ENCODE measurements around the gene YPEL2.

The YPEL2 gene

DNA sequence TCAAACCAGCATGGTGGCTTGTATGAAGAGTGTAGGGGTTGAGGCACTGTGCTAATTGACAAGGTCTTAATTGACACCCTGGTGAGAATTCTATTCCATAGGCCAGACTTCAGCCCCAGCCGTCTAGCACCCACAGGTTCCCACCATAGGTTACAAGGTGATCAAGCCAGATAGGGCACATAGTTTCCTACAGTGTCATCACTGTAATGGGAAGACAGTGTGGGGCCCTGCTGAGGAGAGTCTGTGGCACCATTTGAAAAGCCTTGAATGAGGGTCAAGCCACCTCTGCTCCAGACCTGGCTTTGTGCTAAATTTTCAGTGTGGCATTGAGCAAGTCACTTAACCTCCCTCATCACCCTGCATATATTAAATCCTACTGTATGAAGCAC lies 36.2 kb downstream of the YPEL2 start:
- no peak overlapping the region for H3K4me3 ChIP-seq (ENCODE audit: insufficient read depth, low read depth, low read length)
- H3K9me3 ChIP-seq (ENCODE audit: control insufficient read depth, low read length), result no peaks in the 10 kb centered on the region
- no peaks in the 10 kb centered on the region for H3K27me3 ChIP-seq (ENCODE audit: control insufficient read depth, insufficient read depth, low read length, poor library complexity, severe bottlenecking)
- 40 to 59% methylated on average over 1 of the region's 1 CpG for WGBS, 2 experiments
- H3K36me3 ChIP-seq (ENCODE audit: control insufficient read depth, insufficient read depth, low read length), result no peaks in the 10 kb centered on the region
- no peak overlapping the region for H3K27ac ChIP-seq (ENCODE audit: insufficient read depth, low read depth, low read length, poor library complexity, severe bottlenecking)
- H3K4me1 ChIP-seq (ENCODE audit: control insufficient read depth, insufficient read depth, low read length), result peaks cover 81% of the 10 kb centered on the region

DNA sequence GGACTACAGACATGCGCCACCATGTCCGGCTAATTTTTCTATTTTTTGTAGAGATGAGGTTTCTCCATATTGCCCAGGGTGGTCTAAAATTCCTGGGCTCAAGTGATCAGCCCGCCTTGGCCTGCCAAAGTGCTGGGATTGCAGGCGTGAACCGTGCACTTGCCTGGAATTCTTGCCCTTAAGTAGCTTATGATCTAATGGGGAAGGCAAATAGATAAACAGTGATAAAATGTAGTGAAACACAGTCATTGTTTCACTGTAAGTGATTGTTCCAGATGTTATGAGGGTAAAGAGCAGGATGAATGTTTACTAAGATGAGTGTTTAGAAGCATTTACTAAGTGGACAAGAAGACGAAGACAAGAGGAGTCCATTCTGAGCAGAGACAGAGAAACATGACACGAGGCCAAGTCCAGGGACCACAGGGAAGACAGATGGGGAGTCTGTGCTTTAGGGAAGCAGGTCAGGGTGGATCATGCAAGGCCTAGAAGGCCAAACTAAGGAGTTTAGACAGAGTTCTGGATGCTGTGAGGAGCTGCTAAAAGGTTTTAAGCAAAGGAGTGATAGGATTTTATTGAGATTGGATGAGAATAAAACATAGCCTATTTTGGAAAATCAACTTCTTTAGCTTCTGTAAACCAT lies 36.9 kb downstream of the YPEL2 start:
- 92 to 94% methylated on average over 7 of the region's 7 CpGs for WGBS, 2 experiments
- Histone ChIP-seq H3K27me3 (ENCODE audit: control insufficient read depth, insufficient read depth, low read length, poor library complexity, severe bottlenecking) (no peaks in the 10 kb centered on the region), H3K27ac (ENCODE audit: insufficient read depth, low read depth, low read length, poor library complexity, severe bottlenecking) (no peak overlapping the region), H3K36me3 (ENCODE audit: control insufficient read depth, insufficient read depth, low read length) (no peaks in the 10 kb centered on the region), H3K4me3 (ENCODE audit: insufficient read depth, low read depth, low read length) (no peak overlapping the region), H3K4me1 (ENCODE audit: control insufficient read depth, insufficient read depth, low read length) (peaks cover 87% of the 10 kb centered on the region), H3K9me3 (ENCODE audit: control insufficient read depth, low read length) (no peaks in the 10 kb centered on the region)

DNA sequence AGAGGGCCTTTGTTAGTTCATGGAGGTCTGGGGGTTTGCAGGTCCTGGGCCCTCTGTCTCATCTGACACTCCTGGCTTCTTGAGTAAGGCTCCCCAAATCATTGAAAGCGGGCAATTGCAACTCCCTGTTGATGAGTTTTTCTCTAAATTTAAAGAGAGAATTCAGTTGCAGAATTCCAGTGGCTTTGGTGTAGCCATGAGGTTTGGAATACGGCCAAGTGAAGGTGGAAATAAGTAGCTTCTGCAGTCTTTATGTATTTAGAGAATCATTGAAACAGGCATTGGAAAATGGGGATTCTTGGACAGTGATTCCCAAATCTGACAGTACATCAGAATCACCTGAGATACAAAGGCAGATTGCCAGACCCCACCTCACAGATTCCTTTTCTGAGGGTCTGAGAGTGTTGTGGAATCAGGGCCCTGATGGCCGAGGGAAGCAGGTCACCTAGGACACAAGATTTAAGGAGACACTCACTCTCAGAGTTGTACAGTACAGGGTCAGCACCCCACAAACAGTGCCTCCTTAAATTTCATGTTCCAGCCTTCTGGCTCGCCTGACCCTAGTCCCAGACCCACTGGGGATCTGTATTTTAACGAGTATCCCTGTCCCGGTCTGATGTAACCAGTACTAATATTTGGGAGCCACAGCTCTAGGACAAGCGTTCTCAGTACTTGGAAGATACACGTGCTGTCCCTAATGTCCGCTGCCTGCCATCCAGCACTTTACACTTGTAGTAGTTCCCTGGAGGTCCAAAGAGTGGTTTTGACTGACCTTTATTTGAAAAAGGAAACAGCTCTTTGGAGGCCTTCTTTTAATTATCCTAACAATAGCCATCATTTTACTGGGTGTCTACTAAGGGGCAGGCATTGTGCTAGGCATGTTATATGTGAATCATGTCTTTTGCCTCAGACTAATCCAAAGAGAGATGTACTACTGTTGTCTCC lies 37.8 kb downstream of the YPEL2 start:
- Histone ChIP-seq H3K36me3 (ENCODE audit: control insufficient read depth, insufficient read depth, low read length) (no peaks in the 10 kb centered on the region), H3K27me3 (ENCODE audit: control insufficient read depth, insufficient read depth, low read length, poor library complexity, severe bottlenecking) (no peaks in the 10 kb centered on the region), H3K27ac (ENCODE audit: insufficient read depth, low read depth, low read length, poor library complexity, severe bottlenecking) (no peak overlapping the region), H3K4me1 (ENCODE audit: control insufficient read depth, insufficient read depth, low read length) (peaks cover 80% of the 10 kb centered on the region), H3K4me3 (ENCODE audit: insufficient read depth, low read depth, low read length) (no peak overlapping the region), H3K9me3 (ENCODE audit: control insufficient read depth, low read length) (no peaks in the 10 kb centered on the region)
- 90 to 95% methylated on average over 9 of the region's 9 CpGs for WGBS, 2 experiments

DNA sequence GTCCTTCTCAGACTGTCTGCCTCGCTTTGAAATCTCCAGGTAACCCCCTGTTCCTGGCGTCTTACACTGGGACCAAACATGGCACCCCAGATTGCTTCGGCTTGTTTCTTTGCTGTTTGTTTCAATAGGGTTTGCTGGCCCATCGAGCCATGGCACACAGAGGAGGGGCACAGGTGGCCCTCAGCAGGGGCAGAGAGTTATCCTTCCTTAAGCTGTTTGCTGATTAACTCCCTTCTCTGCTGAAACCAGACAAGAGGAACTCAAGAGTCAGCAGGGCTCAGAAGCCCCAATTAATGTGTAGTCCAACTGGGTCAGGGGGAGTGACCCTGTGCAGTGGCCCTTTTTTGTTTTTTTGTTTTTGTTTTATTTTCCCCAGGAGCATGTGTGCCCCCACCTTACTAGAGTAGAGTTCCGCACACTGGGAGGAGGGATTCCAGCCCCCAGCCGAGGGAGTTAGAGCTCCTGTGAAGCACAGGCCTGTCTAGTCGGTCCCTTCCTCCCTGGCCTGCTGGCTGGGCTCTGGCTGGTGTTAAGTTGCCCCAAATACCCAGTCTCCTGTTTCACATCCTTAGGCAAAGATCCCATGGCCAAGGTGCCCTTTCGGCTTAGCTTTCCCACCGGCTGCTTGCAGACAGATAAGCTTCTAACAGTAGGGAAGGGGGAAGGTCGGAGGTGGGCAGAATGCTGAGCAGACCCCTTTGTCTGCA lies 39.3 kb downstream of the YPEL2 start:
- peak overlapping the region; percentile 53 for H3K27ac ChIP-seq (ENCODE audit: insufficient read depth, low read depth, low read length, poor library complexity, severe bottlenecking)
- 62 to 65% methylated on average over 10 of the region's 10 CpGs for WGBS, 2 experiments
- peaks cover 71% of the 10 kb centered on the region for H3K4me1 ChIP-seq (ENCODE audit: control insufficient read depth, insufficient read depth, low read length)
- no peaks in the 10 kb centered on the region for H3K27me3 ChIP-seq (ENCODE audit: control insufficient read depth, insufficient read depth, low read length, poor library complexity, severe bottlenecking)
- no peaks in the 10 kb centered on the region for H3K9me3 ChIP-seq (ENCODE audit: control insufficient read depth, low read length)
- no peaks in the 10 kb centered on the region for H3K36me3 ChIP-seq (ENCODE audit: control insufficient read depth, insufficient read depth, low read length)
- H3K4me3 ChIP-seq (ENCODE audit: insufficient read depth, low read depth, low read length), result no peak overlapping the region

DNA sequence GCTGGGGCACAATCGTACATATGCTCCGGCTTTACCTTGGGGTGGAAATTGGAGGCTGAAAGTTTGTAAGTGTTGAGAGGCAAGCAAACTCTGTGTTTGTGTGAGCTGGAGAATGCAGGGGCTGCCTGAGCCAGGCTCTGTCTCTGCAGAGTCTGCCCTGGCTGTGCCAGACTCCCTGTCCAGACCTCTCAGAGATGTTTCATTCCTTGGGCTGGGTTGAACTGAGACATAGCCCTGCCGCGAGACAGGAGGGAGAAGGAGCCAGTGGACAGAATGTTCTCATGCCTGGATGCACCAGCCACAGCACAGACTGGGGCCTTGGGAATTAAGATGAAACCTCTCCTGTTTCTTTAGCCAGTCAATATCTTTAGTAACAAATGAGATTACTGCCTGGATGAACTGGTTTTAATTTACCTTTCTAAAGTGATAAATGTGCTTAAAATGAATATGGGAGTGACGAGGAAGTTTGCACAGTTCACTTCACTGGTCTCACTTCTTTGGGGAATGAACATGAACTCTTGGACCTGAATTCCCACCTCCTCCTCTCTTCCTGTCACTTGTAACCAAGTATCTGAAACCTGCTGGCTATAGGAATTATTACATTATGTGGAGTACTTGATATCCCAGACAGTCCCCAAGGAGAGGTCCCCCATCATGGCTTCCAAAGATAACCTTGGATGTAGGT lies 40.1 kb downstream of the YPEL2 start:
- 87 to 92% methylated on average over 5 of the region's 5 CpGs for WGBS, 2 experiments
- Histone ChIP-seq H3K27ac (ENCODE audit: insufficient read depth, low read depth, low read length, poor library complexity, severe bottlenecking) (no peak overlapping the region), H3K9me3 (ENCODE audit: control insufficient read depth, low read length) (no peaks in the 10 kb centered on the region), H3K4me1 (ENCODE audit: control insufficient read depth, insufficient read depth, low read length) (peaks cover 67% of the 10 kb centered on the region), H3K27me3 (ENCODE audit: control insufficient read depth, insufficient read depth, low read length, poor library complexity, severe bottlenecking) (no peaks in the 10 kb centered on the region), H3K36me3 (ENCODE audit: control insufficient read depth, insufficient read depth, low read length) (no peaks in the 10 kb centered on the region), H3K4me3 (ENCODE audit: insufficient read depth, low read depth, low read length) (no peak overlapping the region)

DNA sequence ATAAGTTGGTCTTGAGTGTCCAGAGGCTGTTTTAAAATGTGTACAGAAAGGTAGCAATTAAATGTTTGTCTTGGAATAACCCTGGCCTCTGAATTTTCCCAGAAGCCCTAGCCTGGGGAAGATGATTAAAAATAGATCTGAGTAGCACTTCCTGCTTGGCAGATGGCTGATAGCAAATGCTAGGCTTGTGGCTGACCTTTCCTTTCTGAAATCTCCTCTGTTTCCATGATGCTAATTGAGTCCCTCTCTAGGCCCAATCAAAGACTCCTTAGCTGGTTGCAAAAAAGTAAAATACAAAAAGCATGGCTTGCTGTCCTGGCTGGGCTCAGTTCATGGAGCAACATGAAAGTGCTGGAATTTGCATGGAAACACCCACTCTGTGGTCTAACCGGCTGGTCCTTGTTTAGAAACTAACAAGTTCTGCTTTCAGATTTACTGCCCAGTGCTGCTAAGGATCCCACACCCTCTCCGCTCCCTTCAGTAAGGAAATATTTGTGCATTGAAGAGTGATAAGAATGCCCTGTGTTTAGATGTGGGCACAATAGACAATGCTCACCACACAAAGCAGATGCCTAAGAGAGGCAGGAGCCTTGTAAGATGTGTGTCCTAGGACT lies 40.8 kb downstream of the YPEL2 start:
- Histone ChIP-seq H3K36me3 (ENCODE audit: control insufficient read depth, insufficient read depth, low read length) (no peaks in the 10 kb centered on the region), H3K27ac (ENCODE audit: insufficient read depth, low read depth, low read length, poor library complexity, severe bottlenecking) (no peak overlapping the region), H3K27me3 (ENCODE audit: control insufficient read depth, insufficient read depth, low read length, poor library complexity, severe bottlenecking) (no peaks in the 10 kb centered on the region), H3K4me1 (ENCODE audit: control insufficient read depth, insufficient read depth, low read length) (peaks cover 60% of the 10 kb centered on the region), H3K9me3 (ENCODE audit: control insufficient read depth, low read length) (no peaks in the 10 kb centered on the region), H3K4me3 (ENCODE audit: insufficient read depth, low read depth, low read length) (no peak overlapping the region)
- WGBS, 2 experiments, result 72 to 85% methylated on average over 1 to 2 of the region's 2 CpGs

DNA sequence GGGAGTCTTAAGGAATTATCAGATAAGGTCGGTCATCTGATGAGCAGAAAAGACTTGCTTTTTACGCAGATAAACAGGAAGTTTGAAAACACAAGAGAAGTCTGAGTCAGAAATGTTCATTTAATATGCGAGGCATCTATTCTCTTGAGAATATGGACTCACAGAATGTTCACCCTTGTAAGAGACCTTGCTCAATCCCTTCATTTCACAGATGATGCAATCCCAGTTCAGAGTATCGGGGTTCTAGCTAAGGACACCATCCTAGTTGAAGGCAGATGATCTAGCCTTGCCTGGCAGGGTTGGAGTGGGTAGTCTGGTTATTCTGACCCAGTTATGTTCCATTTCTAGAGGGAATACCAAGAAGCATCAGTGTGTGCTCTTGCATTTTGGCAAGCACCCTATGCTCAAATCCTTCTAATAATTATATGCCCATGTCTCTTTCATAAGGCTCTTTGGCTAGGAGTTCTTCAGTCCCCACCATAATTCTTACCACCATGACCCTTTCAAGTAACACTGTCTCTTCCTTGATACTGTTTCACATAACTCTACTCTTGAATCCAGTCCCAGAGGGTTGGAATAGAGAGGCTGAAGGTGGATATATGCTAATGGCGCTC lies 42.5 kb downstream of the YPEL2 start:
- Histone ChIP-seq H3K4me3 (ENCODE audit: insufficient read depth, low read depth, low read length) (no peak overlapping the region), H3K4me1 (ENCODE audit: control insufficient read depth, insufficient read depth, low read length) (peaks cover 43% of the 10 kb centered on the region), H3K36me3 (ENCODE audit: control insufficient read depth, insufficient read depth, low read length) (no peaks in the 10 kb centered on the region), H3K9me3 (ENCODE audit: control insufficient read depth, low read length) (no peaks in the 10 kb centered on the region), H3K27ac (ENCODE audit: insufficient read depth, low read depth, low read length, poor library complexity, severe bottlenecking) (no peak overlapping the region), H3K27me3 (ENCODE audit: control insufficient read depth, insufficient read depth, low read length, poor library complexity, severe bottlenecking) (no peaks in the 10 kb centered on the region)
- WGBS, 2 experiments, result 95 to 100% methylated on average over 5 of the region's 5 CpGs

DNA sequence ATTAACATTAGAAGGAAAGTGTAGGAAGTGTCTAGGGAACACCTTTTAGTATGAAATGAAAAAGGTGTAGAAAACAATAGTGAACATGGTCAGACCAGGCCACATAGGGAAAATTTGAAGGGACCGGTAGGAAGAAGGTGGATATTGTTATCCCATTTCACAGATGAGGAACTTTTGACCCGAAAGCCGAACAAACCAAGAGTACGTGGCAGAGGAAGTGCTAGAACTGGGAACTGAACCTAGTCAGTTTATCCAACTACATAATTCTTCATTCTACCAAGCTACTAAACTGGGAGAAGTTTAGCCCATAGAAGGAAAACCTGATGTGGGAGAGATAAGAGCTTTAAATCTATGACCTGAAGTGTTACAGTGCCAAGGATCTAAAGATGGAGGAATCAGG lies 43.2 kb downstream of the YPEL2 start:
- Histone ChIP-seq H3K9me3 (ENCODE audit: control insufficient read depth, low read length) (no peaks in the 10 kb centered on the region), H3K27me3 (ENCODE audit: control insufficient read depth, insufficient read depth, low read length, poor library complexity, severe bottlenecking) (no peaks in the 10 kb centered on the region), H3K4me3 (ENCODE audit: insufficient read depth, low read depth, low read length) (no peak overlapping the region), H3K4me1 (ENCODE audit: control insufficient read depth, insufficient read depth, low read length) (peaks cover 37% of the 10 kb centered on the region), H3K36me3 (ENCODE audit: control insufficient read depth, insufficient read depth, low read length) (no peaks in the 10 kb centered on the region), H3K27ac (ENCODE audit: insufficient read depth, low read depth, low read length, poor library complexity, severe bottlenecking) (no peak overlapping the region)
- 98% methylated on average over 4 of the region's 4 CpGs for WGBS, 2 experiments

DNA sequence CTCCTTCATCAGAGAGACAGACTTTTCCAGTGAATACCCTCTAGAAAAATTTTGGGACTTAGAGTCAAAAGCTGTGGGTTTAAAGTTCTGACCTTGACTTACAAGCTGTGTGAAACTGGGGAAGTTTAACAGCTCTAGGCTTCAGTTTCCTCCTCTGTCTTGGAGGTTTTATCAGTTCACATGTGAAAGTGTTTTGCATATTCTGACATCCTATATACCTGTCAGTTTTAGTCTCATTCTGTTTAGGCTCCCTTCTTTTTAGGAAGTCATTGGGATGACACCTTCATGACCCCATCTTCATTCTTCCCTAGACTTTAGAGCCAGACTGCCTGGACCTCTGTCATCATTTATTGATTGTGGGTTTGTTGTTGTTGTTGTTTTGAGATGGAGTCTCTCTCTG lies 44.4 kb downstream of the YPEL2 start:
- Histone ChIP-seq H3K27me3 (ENCODE audit: control insufficient read depth, insufficient read depth, low read length, poor library complexity, severe bottlenecking) (no peaks in the 10 kb centered on the region), H3K4me3 (ENCODE audit: insufficient read depth, low read depth, low read length) (no peak overlapping the region), H3K36me3 (ENCODE audit: control insufficient read depth, insufficient read depth, low read length) (no peaks in the 10 kb centered on the region), H3K4me1 (ENCODE audit: control insufficient read depth, insufficient read depth, low read length) (peaks cover 26% of the 10 kb centered on the region), H3K27ac (ENCODE audit: insufficient read depth, low read depth, low read length, poor library complexity, severe bottlenecking) (no peak overlapping the region), H3K9me3 (ENCODE audit: control insufficient read depth, low read length) (no peaks in the 10 kb centered on the region)
